ENCODE measurements around the gene PHF10.
"Not testable (repeated sequence)": the region's sequence is repeated elsewhere in the genome, so short reads cannot be mapped to it uniquely, and the experiment has no call there.

The PHF10 gene

DNA sequence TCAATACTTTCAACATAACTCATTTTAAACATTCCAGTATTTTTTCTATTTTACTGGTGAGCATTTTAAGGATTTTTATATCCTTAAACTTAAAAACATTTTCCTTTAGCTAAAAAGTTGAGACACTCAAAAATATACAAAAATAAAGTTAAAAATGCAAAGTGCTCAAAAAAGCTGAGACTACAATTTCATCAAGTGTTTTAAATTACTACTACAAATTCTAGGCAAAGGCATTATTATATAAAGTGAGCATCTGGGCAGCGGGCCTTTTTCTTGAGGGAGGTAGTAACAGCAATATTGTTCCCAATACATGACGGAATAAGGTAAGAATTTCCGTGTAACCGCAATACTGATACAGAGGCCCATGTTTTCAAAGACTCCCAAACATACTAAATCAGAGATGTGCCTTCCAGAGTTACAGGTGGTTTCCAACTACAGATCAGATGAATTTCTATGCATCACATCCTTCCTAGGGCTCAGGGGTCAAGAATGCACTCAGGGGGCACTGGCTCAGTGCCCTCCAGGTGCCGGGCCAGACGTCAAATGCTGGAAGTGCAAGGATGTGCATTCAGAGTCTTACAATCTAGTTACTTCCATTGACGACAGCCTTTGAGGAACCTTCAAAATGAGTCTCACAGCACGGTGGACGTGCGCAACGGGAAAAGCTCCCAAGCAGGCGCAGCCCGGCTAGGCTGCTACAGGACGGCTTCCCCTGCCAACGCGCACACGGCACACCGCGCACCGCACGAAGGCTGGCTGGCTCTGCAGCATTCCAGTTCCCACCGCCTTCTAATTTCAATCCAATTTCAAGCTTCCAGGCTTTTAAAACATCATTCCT is 1.7 kb downstream of the PHF10 start:
- DNase-seq = peak; percentile 49

DNA sequence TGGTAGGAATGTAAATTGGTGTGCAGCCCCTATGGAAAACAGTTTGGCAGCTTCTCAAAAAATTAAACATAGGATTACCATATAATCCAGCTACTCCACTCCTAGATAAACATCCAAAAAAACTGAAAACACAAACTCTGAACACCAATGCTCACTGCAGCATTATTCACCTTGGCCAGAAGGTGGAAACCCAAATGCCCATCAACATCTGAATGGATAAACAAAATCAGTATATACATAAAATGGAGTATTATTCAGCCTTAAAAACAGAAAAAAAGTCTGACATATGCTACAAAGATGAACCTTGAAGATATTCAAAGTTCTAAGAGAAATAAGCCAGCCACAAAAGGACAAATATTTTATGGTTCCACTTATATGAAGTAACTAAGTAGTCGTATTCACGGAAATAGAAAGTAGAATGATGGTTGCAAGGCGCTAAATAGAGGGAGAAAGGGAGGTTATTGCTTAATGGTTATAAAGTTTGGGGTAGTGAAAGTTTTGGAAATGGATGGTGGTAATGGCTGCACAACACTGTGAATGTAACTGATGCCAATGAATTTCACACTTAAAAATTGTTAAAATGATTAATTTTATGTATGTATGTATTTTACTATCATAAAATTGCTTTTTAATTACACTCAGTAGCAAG is 4.0 kb downstream of the PHF10 start:
- DNase-seq = no peak

DNA sequence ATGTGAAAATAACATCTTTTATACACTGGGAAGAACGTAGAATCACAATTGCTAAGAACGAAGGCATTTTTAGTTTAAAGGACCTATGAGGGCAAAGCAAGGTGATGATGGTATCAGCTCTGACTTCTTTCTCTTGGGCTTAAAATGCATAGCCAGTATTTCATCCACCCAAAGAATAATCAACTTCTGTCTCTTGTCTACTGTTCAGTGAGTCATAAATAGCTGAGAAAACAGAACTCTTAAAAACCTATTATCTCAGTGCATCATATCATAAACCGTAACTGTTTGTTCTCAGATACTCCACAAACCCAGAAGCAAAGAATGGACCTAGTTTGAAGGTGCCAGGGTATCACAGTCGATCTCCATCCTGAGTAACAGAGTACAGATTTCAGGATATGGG is 5.2 kb downstream of the PHF10 start:
- DNase-seq = no peak

DNA sequence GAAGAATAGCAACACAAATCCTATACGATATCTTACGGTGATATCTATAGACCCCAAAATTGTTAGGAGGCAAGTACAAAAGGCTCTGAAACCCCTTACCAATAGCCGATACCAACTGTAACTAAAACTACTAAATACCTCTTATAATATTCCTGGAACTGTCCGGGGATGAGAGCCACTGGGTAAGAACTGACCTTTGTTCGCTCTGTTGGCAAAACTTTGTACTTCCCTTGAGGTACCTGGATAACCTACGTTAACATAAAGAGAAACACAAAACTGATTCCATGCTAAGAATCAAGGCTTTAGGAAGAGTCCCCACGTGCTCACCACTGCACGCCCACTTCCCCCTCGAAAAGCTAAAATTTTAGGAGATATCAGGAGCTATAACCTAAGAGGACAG is 9.7 kb downstream of the PHF10 start:
- DNase-seq = no peak

DNA sequence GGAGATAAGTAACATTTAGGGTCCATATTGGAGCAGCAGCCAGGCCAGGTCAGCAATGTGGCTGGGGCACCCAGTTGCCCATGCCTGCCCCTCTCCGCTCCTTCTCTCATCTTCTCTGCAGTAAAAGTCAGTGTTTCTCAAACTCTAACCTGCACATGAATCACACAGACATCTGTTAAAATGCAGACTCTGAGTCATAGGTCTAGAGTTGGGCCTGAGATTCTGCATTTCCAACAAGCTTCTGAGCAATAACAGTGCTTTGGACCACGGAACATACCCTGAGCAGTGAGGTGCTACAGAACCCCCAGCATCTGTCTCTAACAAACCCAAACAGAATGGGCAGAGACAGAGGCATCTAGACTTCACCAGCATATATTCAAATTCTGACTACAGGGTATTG is 10.1 kb downstream of the PHF10 start:
- DNase-seq = no peak

DNA sequence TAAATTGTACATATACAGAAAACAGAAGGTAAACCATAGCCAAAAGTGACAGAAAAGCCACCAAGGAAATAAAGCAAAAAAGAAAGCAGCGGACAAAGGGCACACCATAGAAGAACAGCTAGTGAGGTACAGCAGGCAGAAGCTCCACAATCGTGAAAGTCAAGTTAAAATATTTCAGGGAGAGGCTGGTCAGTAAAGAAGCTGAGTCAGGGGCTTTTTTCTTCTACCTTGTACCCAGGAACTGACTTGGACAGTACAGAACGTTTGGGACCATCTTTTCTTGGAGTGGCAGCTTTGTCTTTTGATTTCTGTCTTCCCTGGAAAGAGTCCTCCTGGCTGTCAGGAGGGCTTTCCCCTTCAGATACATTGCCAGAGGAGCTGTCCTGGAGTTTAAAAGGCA is 14.3 kb downstream of the PHF10 start:
- DNase-seq = no peak

DNA sequence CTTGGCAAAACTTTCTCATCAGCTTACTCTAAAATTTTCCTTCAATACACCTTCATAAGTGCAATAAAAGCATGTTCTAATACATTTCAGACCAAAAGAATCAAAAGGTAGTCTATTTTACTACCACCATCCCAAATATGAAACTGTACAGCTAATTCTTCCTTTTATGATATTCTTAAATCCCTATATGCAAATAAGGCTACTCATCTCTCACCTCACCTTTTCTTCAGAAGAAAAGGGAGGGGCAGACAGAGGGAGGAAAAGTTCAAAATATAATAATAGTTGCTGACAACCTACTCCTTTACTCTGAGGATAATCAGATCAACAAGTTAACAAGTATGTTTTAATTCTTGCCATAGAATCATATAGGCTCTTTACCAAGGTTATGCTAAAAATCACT is 15.0 kb downstream of the PHF10 start:
- no peak for DNase-seq

DNA sequence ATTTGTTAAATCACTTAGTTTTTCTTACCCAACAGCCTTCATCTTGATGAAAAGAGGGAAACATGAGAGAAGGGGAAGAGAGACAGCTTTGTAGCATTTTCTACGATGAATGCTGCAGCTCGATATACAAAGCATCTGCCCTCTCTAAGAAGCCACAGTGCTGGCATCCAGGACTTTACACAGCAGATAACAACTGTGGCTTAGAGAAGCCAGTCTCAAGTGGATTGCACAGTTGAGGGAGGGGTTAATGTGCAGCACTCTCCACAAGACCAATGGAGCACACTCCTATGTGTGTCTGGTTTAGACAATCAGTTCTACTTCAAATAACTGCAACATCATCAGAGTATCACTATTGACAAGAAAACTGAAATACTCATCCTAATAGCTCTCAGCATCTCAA is 16.5 kb downstream of the PHF10 start:
- no peak for DNase-seq

DNA sequence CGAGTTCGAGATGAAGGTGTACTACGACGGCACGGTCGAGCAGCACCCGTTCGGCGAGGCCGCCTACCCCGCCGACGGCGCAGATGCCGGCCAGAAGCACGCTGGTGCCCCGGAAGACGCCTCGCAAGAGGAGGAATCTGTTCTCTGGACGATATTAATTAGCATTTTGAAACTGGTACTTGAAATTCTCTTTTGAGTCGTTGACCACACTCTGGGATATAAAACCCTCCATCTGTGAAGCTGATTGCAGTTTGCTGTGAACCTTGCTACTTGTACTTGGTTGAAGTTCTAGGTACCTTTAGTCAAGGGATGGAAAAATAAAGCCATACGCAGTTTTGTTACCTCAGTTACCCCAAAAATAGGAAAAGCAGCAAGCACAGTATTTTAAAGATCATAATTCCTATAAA is 21.5 kb downstream of the PHF10 start:
- DNase-seq = no peak

DNA sequence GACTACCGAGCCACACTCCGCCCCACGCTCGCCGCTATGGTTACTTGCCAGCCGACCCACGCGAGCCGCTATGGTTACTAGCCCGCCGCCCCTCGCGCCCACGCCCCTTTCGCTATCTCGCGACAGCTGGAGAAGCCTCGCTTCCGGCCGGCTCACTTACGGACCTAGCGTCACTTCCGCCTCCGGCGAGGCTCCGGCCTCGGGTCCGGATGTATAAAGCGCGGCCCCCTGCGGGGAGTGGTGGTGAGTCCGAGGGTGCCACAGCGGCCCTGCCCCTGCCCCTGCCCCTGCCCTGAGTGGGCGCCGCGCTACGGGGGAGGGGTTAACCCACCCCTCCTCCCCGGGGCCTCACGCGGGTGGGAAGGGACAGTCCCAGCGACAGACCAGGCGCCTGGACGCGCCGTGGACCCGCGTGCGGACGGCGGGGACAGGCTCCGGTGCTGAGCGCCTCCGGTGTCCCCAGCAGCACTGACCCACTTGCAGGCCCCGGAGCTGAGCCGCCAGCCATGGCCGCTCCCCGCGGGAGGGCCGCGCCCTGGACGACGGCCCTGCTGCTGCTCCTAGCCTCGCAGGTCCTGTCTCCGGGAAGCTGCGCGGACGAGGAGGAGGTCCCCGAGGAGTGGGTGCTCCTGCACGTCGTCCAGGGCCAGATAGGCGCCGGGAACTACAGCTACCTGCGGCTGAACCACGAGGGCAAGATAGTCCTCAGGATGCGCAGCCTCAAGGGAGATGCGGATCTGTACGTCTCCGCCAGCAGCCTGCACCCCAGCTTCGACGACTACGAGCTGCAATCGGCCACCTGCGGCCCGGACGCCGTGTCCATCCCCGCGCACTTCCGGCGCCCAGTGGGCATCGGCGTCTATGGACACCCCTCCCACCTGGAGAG is 22.1 kb downstream of the PHF10 start, which contains the start of the genes C6orf120 and WDR27:
Gene C6orf120 (plus strand): TSS at position 173 of the 886 bp plus-strand sequence. CDS start 334 bp downstream, at position 507.
Gene WDR27 (minus strand): TSS at position 76 of the 886 bp plus-strand sequence. CDS start 13,024 bp downstream, outside the sequence.
- peak; percentile 97 for DNase-seq

DNA sequence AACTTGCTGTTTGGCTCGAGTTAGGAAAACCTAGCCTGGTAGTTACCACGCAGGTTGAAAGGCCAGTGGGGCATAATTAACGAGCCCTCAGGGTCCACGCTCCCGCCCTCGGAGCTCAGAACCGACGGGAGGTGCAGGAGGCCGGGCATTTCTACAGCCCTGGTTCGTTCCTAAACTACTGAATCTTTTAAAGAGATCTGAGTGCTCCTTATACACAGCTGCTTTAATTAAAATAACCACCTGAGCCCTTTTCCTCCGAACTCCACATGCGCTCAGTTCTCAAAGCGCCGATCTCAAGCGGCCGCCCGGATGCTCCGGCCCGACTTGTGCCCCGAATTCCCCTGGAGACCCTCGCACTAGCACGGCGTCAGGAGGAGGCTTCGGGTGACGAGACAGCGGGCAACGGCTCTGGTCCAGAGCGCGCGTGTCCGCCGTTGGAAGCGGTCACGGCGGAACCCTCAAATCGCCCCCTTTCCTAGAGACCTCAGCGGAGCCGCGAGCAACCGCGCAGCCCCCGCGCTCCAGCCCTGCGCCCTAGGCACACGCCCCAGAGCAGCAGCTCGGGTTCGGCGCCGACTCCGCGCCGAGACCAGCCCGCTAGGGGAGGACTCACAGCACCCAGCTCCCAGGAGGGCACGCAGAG is 22.9 kb downstream of the PHF10 start:
- peak; percentile 53 for DNase-seq

DNA sequence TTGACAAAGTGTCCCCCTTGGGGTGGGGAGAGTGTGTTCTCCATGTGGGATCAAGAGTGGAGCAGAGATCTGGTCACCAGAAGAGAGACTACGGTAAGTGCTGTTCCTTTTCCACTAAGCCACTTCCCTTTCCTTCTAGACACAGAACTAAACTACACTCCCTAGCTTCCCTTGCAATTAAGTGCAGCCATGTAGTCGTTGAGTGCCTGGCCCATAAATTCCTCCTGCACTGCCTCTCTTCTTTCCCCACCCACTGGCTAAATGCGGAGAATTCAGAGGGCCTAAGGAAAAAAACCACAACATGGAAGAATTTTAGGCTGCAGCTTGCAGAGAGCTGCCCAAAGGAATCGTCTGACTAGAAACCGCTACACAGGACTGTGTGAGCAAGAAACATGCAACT is 24.0 kb downstream of the PHF10 start:
- DNase-seq = no peak

DNA sequence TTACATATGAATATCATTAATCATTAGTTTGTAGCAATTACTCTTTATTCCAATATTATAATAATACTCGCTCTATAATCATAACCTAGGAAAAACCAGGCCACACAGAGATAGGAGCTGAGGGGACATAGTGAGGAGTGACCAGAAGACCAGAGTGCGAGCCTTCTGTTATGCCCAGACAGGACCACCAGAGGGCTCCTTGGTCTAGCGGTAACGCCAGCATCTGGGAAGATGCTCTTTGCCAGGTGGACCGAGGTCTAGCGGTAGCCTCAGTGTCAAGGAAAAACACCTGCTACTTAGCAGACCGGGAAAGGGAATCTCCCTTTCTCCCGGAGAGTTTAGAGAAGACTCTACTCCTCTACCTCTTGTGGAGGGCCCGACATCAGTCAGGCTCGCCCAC is 27.2 kb downstream of the PHF10 start:
- DNase-seq = not testable (repeated sequence)

DNA sequence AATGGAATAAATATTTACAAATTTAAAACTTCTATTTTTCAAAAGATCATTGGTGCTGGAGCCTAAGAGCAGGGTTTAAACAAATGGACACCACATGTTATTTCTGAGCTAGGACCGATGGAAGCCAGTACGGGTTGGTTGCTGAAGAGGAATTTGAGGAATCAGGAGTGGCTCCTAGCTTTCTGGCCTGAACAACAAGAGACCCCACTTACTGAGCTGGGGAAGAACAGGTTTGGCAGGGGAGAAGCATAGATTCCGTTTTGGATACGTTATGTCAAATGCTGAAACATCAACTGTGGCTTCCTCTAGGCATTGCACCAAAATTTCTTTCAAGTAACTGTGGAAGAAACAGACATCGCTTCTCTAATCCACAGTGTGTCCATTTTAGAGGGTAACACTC is 29.2 kb downstream of the PHF10 start:
- no peak for DNase-seq

DNA sequence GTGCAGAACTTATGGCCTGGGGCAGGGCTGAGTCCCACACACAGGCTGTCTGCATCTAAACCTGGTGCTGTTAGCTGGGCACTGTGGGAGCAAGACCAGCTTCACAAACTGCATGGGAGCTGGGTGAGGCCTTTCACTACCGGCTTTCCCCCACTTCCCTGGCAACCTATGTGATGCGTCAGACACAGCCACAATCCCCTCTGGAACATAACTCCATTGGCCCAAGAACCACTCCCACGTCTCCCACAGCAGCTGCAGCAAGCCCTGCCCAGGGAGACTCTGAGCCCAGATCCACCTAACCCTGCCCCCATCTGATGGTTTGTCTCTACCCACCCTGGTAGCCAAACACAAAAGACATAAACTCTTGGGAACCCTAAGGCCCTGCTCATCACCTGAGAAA is 31.8 kb downstream of the PHF10 start:
- DNase-seq = no peak

DNA sequence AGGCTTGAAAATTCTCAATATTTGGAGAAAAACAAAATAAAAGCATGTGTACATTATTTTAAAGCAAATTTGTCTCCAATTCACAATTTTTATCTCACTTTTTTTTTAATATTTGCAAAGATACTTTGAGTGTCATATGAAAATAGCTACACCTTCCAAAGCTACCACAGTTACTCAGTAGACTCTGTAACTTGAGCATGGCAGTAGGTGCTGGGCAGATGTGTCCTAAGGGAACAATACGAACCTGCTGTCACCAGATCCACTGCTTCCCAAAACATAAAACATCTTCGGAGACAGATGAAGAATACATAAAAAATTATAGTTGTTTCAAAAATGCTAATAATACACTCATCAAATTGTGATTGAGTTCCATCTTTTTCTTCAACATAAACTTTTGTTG is 33.0 kb downstream of the PHF10 start:
- DNase-seq = no peak

DNA sequence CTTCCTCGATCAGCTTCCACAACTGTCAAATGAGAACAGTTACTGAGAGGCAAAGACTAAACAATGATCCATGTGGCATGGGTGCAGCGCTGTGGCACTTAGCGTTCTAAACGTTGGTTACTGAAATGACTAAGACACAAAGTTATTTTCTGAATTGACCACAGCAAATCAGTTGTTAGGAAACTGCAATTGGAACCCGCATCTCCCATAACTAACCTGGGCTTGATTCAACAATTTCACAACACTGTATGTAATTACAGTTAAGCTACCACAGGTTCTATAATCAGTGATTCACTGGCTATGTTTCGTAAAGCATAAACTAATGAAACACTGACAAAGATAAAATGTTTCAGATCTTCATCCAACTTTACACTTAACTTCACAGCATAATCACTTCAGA is 35.0 kb downstream of the PHF10 start:
- no peak for DNase-seq

DNA sequence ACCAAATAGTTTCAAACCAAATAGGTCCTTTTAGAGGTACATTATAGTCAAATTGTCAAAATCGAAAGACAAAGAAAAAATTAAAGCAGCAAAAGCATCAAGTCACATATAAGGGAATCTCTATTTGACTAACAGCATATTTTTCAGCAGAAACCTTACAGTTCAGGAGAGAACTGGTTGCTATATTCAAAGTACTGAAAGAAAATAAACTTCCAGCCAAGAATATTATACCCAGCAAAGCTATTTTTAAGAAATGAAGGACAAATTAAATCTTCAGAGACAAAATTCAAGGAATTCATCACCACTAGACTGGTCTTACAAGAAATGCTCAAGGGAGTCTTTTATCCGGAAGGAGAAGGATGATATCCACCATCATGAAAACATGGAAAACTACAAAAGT is 38.4 kb downstream of the PHF10 start:
- no peak for DNase-seq

DNA sequence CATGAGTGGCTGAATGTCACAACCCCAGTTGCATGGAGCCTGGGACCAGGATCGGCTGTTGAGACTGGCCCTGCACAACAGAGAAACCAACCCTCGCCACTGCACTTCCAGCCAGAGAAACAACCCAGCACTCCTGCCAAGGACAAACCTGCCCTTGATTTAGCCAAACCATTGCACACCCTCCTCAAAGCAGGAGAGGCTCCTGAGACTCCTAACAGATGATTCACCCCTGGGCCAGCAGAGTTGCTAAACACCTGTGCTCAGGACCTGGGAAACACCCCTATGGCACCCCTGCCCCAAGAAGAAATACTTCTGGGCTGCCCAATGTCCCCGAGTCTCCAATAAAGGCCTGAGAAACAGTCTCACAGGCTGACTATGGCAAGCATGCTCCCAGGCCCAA is 40.2 kb downstream of the PHF10 start:
- DNase-seq = no peak

DNA sequence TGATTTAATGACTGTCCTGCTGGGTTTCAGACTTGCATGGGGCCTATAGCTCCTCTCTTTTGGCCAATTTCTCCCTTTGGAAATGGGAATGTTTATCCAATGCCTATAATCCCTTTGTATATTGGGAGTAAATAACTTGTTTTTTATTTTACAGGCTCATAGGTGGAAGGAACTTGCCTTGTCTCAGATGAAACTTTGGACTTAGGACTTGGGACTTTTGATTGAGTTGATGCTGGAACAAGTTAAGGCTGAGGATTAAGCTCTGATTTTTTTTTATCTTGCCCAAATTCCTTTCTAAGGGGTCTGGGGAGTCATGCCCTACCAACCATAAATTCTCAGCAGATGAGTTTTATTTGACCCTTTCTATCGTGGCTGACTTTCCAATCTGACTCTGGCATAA is 46.0 kb downstream of the PHF10 start:
- DNase-seq = no peak

DNA sequence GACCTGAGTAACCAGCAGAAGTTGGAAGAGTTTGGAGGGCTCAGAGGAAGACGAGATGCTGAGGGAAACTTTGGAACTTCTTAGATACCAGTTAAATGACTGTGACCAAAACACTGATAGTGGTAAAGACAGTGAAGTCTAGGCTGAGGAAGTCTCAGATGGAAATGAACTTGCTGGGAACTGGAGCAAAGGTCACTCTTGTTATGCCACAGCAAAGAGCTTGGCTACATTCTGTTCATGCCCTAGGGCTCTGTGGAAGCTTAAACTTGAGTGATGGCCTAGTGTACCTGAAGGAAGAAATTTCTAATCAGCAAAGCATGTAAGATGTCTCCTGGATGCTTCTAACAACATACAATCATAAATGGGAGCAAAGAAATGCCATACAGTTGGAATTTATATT is 47.2 kb downstream of the PHF10 start:
- no peak for DNase-seq

DNA sequence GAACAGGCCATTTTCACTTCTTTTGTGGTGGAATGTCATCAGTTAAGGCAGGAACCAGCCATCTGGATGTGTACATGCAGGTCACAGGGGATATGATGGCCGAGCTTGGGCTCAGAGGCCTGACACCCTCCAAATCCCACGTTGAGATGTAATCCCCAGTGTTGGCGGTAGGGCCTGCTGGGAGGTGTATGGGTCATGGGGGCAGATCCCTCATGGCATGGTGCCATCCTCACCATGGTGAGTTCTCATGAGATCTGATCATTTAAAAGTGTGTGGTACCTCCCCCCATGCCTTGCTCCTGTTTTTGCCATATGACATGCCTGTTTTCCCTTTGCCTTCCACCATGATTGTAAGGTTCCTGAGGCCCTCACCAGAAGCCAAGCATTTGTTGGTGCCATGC is 49.3 kb downstream of the PHF10 start:
- DNase-seq = no peak

DNA sequence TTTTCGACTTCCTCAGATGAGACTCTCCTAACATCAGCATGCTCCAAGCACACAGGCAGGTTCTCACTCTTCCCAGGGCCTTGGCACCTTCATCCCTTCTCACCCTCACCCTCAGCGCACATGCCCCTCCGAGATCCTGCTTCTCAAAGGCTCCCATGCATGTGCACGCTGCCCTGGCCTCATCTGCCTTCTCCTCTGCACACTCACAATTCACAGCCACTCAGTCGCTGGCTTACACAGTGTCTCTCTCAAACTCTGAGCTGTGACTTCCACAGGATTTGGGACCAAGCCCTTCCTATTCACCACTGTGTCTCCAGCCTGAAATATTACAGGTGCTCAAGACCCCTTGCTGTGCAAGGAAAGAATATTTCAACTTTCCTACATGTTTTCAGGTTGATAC is 52.7 kb downstream of the PHF10 start:
- DNase-seq = no peak
